Liver (tissue), 3 donors: Measurements from ENCODE around the gene BGN.
A peak's percentile ranks its signal among the peaks of the same experiment; 100 is the strongest.

Source experiments
- CTCF ChIP-seq: fragments of 150-350 bp; IDR thresholded peaks from 2 replicates; pipeline ENCODE4 v1.5.1; 2017; ENCODE audit warnings: improper control_type of control experiment, low read depth, low read length; ENCODE audit not compliant: missing input control
- NR2F2 ChIP-seq: IDR thresholded peaks from 2 replicates; pipeline ENCODE4 v1.6.1; 2016; ENCODE audit warnings: antibody characterized with exemption
- RAD21 ChIP-seq, 2 donors: IDR thresholded peaks; 2 replicates each; pipeline ENCODE4 v1.6.1; 2016; ENCODE audit warnings: antibody characterized with exemption in 2 of 2, mild to moderate bottlenecking in 2 of 2
- REST ChIP-seq: IDR thresholded peaks from 2 replicates; pipeline ENCODE4 v1.6.1; 2016; ENCODE audit warnings: antibody characterized with exemption, mild to moderate bottlenecking
- SP1 ChIP-seq: IDR thresholded peaks from 2 replicates; pipeline ENCODE4 v1.6.1; 2018; ENCODE audit warnings: antibody characterized with exemption, mild to moderate bottlenecking
- donor health status: healthy.
- donor health status: healthy.

- TF ChIP-seq CTCF: peak; percentile 67
- TF ChIP-seq RAD21 (IDR thresholded peaks at IDR 0.05): peak; percentile 69 to 74
- TF ChIP-seq NR2F2: no peak
- TF ChIP-seq REST: no peak
- TF ChIP-seq SP1: peak; percentile 22
Observed at GRCh38 chrX:153470411-153471363, 24.1 kb upstream of the BGN start, which contains the start of gene HAUS7.
